Spinal cord (tissue), 10 donors: ENCODE data around the gene NUDT19. TPM values are rescaled to one million over a fixed set of nuclear protein-coding genes. Genes with fewer than 3 reads are reported as not detected.
A peak's percentile ranks its signal among the peaks of the same experiment; 100 is the strongest.
"Not testable (repeated sequence)": the region's sequence is repeated elsewhere in the genome, so short reads cannot be mapped to it uniquely, and the experiment has no call there.

ENCODE experiments used
- DNase-seq, 6 donors: peaks; one replicate each; pipeline versions ENCODE4 v3.0.0 to v3.0.0-alpha.2; 2013 to 2015; ENCODE audit warnings: low spot score in 6 of 6, low read depth in 4 of 6
- H3K27ac ChIP-seq: one replicate; pipeline ENCODE4 v1.5.1; 2013; ENCODE audit warnings: low read depth, low read length, control low read depth
- H3K27me3 ChIP-seq: one replicate; pipeline ENCODE4 v1.6.1; 2013; ENCODE audit warnings: low read length; ENCODE audit not compliant: control insufficient read depth, insufficient read depth
- H3K36me3 ChIP-seq: one replicate; pipeline ENCODE4 v1.6.1; 2013; ENCODE audit warnings: low read length; ENCODE audit not compliant: control insufficient read depth, insufficient read depth
- H3K4me1 ChIP-seq: one replicate; pipeline ENCODE4 v1.6.1; 2013; ENCODE audit warnings: low read length; ENCODE audit not compliant: control insufficient read depth, insufficient read depth
- H3K4me3 ChIP-seq: one replicate; pipeline ENCODE4 v1.5.1; 2013; ENCODE audit warnings: low read depth, low read length, control low read depth
- H3K9me3 ChIP-seq: one replicate; pipeline ENCODE4 v1.6.1; 2013; ENCODE audit warnings: low read length; ENCODE audit not compliant: control insufficient read depth, insufficient read depth
- whole genome bisulfite sequencing: methylation state at CpG from one replicate; pipeline ENCODE4 v1.1.5; 2013; ENCODE audit warnings: missing lambda C conversion rate; ENCODE audit not compliant: insufficient coverage; 5-methylcytosine and 5-hydroxymethylcytosine counted together
- polyA plus RNA-seq, 2 donors: library from polyadenylated mRNA; unstranded; fragments of 120-200 nt; gene quantifications; one replicate each; pipeline ENCODE4 v1.2.1, GENCODE V29; 2013; ENCODE audit not compliant: insufficient read length in 2 of 2
- total RNA-seq, 2 donors: library from RNA; depleted of rRNA in 1 of 2; stranded (reverse); fragments of 120-200 nt in 1 of 2; fragments of >200 nt in 1 of 2; gene quantifications; one replicate each; pipeline versions ENCODE4 v1.2.3 to v1.2.4, GENCODE V29; 2013 to 2014
- donor health status: healthy.

Gene NUDT19
- total and polyA plus RNA-seq, 4 donors = 5.9 to 8.3 (median 7.8) TPM

DNA sequence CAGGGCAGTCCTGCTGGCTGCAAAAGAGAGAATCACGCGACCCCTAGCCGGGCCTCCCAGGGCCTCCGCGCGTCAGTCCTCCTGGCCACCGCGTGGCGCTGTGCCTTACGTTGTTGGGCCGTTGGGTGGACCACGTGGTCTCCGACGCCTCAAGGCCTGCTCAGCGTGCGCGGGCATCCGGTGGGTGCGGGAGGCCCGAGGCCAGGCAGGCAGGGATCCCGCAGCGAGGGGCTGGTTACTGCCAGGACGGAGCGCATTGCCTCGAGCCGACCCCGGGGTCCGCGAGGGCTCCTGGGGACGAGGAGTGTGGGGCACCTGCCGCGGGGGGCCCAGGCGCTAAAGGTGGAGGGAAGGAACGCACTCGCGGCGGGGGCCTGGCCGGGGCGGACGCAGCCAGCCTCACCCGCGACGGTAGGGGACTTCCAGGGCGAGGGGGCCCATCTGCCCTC, 28.0 kb downstream of the NUDT19 start, which contains the start of gene TDRD12:
TDRD12 (plus strand) TSS at position 157 of the 449 bp plus-strand sequence. CDS start 306 bp downstream, outside the sequence.
- no peak within 1 kb of the TSS for H3K4me3 ChIP-seq
- 93% methylated on average over 36 of the region's 44 CpGs for WGBS
- no peaks in the 10 kb centered on the region for H3K4me1 ChIP-seq
- peaks cover 2% of the 10 kb centered on the region for H3K36me3 ChIP-seq
- DNase-seq = peak in 1 of 6 donors; percentile 2
- H3K27me3 ChIP-seq = no peaks in the 10 kb centered on the region
- H3K27ac ChIP-seq = no peak within 1 kb of the TSS
- H3K9me3 ChIP-seq = no peaks in the 10 kb centered on the region

DNA sequence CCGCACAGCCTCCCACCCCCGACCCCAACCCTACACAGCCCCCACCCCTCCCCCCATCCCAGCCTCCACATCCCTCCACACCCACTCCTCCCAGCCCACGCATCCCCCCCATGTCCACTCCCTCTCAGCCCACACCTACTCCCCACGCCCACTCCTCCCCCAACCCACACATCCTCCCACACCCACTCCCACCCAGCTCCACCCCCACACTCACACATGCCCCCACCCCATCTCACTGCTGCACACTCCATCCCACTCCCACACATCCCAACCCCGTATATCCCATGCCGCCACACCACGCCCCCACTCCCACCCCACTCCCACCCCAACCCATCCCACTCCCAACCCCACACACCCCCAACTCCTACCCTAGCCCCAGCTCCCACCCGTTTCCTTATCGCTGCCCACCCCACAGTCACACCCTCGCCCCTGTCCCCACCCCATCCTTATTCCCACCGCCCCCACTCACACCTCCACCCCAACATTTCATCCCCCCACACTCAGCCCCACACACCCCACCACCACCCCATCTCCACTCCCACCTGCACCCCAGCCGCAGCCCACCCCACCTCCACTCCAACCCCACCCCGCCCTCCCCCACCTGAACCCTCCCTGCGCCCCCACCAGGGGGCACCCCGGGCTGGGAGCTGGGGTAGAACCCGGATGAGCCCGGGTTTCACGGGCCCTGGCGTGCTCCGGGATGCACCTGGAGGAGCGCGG, 28.8 kb downstream of the NUDT19 start:
- H3K4me1 ChIP-seq = no peaks in the 10 kb centered on the region
- no peak for DNase-seq
- H3K4me3 ChIP-seq = no peak overlapping the region
- WGBS = 95% methylated on average over 15 of the region's 22 CpGs
- H3K27me3 ChIP-seq = no peaks in the 10 kb centered on the region
- no peak overlapping the region for H3K27ac ChIP-seq
- H3K36me3 ChIP-seq = peaks cover 2% of the 10 kb centered on the region
- H3K9me3 ChIP-seq = no peaks in the 10 kb centered on the region

DNA sequence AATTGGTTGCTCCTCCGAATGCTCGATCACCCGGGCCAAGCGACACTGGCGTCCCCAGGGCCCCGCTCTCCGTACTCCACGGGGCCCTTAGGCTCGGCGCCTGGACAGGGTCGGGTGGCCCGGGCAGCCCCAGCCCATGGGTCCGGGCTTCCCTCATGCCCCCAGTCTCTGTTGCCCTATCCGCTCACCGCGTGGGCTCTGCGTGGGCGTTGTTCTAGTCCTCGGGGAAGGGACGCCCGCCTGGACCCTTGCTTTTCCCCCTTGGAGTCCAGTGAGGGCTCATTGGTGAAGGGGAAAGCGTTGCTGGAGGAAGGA, 29.3 kb downstream of the NUDT19 start:
- no peaks in the 10 kb centered on the region for H3K9me3 ChIP-seq
- H3K4me3 ChIP-seq = no peak overlapping the region
- no peaks in the 10 kb centered on the region for H3K4me1 ChIP-seq
- DNase-seq = no peak
- no peak overlapping the region for H3K27ac ChIP-seq
- H3K27me3 ChIP-seq = no peaks in the 10 kb centered on the region
- peaks cover 2% of the 10 kb centered on the region for H3K36me3 ChIP-seq
- WGBS = 97% methylated on average over 21 of the region's 22 CpGs

DNA sequence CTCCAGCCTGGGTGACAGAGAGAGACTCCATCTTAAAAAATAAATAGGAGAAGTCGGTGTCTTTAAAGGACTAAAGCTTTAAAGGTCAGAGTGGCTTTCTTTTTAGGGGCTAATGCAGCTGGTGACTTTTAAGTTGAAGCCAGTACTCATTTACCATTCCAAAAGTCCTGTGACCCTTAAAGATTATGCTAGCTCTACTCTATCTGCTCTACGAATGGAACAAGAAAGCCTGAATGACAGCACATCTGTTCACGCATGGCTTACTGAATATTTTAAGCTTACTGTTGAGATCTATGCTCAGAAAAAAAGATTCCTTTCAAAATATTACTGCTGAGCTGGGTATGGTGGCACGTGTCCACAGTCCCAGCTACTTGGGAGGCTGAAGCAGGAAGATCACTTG, 44.3 kb downstream of the NUDT19 start:
- Histone ChIP-seq H3K4me3 (no peak overlapping the region), H3K27me3 (no peaks in the 10 kb centered on the region), H3K9me3 (no peaks in the 10 kb centered on the region), H3K27ac (no peak overlapping the region), H3K36me3 (no peaks in the 10 kb centered on the region), H3K4me1 (no peaks in the 10 kb centered on the region)
- no peak for DNase-seq
- no CpG with 5 or more reads among the region's 4 CpGs for WGBS

DNA sequence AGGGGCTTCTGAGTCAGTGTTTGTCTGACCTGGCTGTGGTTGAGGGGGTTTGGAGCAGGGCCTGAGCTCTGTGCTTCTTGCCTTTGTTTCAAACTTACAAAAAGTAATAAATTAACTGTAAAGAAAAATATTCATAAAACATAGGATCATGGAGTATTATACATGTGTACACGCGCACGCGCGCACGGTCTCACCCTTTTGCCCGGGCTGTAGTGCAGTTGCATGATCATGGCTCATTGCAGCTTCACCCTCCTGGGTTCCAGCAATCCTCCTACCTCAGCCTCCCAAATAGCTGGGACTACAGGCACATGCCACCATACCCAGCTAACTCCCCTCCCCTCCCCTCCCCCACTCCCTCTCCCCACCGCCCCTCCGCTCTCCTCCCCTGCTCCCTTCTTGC, 51.4 kb downstream of the NUDT19 start:
- Histone ChIP-seq H3K9me3 (no peaks in the 10 kb centered on the region), H3K4me1 (peaks cover 7% of the 10 kb centered on the region), H3K27ac (no peak overlapping the region), H3K27me3 (no peaks in the 10 kb centered on the region), H3K36me3 (no peaks in the 10 kb centered on the region), H3K4me3 (no peak overlapping the region)
- no peak for DNase-seq
- WGBS = 98% methylated on average over 6 of the region's 9 CpGs

DNA sequence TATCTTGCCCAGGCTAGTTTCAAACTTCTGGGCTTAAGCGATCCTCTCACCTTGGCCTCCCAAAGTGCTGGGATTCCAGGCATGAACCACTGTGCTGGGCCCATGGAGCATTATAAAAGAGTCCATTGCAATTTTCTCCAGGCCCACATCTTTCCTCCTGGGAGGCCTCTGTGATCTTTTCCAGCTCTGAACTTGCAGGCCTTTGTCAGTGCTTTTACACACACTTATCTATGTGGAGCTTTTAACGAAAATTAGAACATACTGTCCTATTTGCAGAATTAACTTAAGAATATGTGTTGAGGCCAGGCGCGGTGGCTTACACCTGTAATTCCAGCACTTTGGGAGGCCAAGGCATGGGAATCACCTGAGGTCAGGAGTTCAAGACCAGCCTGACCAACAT, 51.8 kb downstream of the NUDT19 start:
- DNase-seq = no peak
- 100% methylated on average over 2 of the region's 4 CpGs for WGBS
- no peak overlapping the region for H3K4me3 ChIP-seq
- H3K4me1 ChIP-seq = peaks cover 11% of the 10 kb centered on the region
- no peaks in the 10 kb centered on the region for H3K36me3 ChIP-seq
- no peaks in the 10 kb centered on the region for H3K9me3 ChIP-seq
- H3K27me3 ChIP-seq = no peaks in the 10 kb centered on the region
- no peak overlapping the region for H3K27ac ChIP-seq

DNA sequence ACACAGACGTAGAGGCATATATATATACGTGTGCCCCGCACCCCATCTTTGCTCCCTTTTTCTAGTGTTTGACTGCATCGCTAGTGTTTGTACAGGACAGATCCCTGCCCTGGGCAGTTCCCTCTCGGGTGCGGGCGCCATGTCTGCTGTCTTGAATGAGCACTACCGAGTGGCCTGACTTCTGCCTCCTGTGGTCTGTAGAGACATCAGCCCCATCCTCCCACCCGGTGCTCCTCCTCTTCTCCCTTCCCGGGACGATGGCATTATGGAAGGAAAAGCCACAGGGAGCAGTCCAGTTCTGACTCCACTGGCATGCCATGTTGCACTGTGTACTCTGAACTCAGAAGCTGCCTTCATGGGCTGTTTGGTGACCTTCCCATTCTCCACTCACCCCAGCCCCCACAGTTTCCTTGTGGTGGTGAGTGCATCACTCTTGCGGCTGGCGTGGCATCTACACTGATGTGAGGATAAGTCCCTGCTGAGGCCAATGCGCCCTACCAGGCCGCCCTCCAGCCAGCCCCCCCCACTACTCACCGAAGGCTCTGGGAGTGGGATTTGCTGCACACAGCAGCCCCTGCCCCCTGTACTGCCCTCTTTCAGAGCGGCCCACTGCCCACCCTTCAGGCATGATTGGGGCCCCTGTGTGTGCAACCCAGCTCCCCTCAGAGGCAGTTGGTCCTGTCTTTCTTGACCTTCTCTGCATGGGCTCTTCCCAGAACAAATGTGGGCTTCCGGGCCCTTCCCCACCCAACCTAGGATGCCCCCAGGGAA, 53.1 kb downstream of the NUDT19 start:
- no peak for DNase-seq
- WGBS = 95% methylated on average over 9 of the region's 18 CpGs
- Histone ChIP-seq H3K27ac (no peak overlapping the region), H3K9me3 (no peaks in the 10 kb centered on the region), H3K36me3 (no peaks in the 10 kb centered on the region), H3K4me1 (peaks cover 12% of the 10 kb centered on the region), H3K27me3 (no peaks in the 10 kb centered on the region), H3K4me3 (no peak overlapping the region)

DNA sequence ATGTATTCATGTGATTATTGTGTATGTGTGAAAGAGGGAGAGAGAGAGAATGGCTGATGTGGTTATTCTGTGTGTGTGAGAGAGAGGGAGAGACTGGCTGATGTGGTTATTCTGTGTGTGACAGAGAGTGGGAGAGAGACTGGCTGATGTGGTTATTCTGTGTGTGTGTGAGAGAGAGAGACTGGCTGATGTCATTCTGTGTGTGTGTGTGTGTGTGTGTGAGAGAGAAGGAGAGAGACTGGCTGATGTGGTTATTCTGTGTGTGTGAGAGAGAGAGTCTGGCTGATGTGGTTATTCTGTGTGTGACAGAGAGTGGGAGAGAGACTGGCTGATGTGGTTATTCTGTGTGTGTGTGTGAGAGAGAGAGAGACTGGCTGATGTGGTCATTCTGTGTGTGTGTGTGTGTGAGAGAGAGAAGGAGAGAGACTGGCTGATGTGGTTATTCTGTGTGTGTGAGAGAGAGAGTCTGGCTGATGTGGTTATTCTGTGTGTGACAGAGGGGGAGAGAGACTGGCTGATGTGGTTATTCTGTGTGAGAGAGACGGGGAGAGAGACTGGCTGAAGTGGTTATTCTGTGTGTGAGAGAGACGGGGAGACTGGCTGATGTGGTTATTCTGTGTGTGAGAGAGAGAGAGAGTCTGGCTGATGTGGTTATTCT, 54.1 kb downstream of the NUDT19 start:
- H3K27ac ChIP-seq, H3K27me3 ChIP-seq, H3K36me3 ChIP-seq, H3K9me3 ChIP-seq, H3K4me3 ChIP-seq: not testable (repeated sequence)
- 39% methylated on average over 2 of the region's 2 CpGs for WGBS
- peak in 1 of 6 donors; percentile 50 for DNase-seq
- peaks cover 12% of the 10 kb centered on the region for H3K4me1 ChIP-seq

DNA sequence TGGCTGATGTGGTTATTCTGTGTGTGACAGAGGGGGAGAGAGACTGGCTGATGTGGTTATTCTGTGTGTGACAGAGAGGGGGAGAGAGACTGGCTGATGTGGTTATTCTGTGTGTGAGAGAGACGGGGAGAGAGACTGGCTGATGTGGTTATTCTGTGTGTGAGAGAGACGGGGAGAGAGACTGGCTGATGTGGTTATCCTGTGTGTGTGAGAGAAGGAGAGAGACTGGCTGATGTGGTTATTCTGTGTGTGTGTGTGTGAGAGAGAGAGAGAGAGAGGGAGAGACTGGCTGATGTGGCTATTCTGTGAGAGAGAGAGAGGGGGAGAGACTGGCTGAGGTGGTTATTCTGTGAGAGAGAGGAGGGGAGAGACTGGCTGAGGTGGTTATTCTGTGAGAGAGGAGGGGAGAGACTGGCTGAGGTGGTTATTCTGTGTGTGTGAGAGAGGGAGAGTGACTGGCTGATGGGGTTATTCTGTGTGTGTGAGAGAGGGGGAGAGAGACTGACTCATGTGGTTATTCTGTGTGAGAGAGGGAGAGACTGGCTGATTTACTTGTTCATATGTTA, 55.1 kb downstream of the NUDT19 start:
- not testable (repeated sequence) for H3K27ac ChIP-seq, H3K9me3 ChIP-seq, H3K36me3 ChIP-seq, H3K27me3 ChIP-seq, H3K4me3 ChIP-seq
- 16% methylated on average over 2 of the region's 2 CpGs for WGBS
- peaks cover 12% of the 10 kb centered on the region for H3K4me1 ChIP-seq
- DNase-seq = peak in 2 of 6 donors; percentile 24 to 84
